DND-41 (cell line): ENCODE results near the gene TNFSF9.
A peak's percentile ranks its signal among the peaks of the same experiment; 100 is the strongest.

Experiments
- ATAC-seq: fragments of 200-7000 bp; cut with Tn5 transposase; 3 replicates; pipeline ENCODE4 v1.9.1; 2021; ENCODE audit warnings: low read depth; ENCODE audit not compliant: insufficient read depth
- DNase-seq: peaks from one replicate; pipeline ENCODE4 v3.0.0-alpha.2; 2020
- H2AFZ ChIP-seq: 2 replicates; pipeline ENCODE4 v1.6.0; 2012; ENCODE audit warnings: low read depth, low read length
- H3K27ac ChIP-seq: 2 replicates; pipeline ENCODE4 v1.5.1; 2012; ENCODE audit warnings: low read length, inconsistent platforms
- H3K27me3 ChIP-seq: fragments of 200-600 bp; sonication (generic); 2 replicates; pipeline ENCODE4 v1.6.0; 2012; ENCODE audit warnings: low read length, mild to moderate bottlenecking, inconsistent platforms; ENCODE audit not compliant: insufficient read depth, poor library complexity
- H3K36me3 ChIP-seq: 2 replicates; pipeline ENCODE4 v1.5.1; 2012; ENCODE audit warnings: low read length, inconsistent platforms; ENCODE audit not compliant: insufficient read depth
- H3K4me1 ChIP-seq: 2 replicates; pipeline ENCODE4 v1.5.1; 2012; ENCODE audit warnings: mild to moderate bottlenecking, low read length; ENCODE audit not compliant: insufficient read depth
- H3K4me2 ChIP-seq: 2 replicates; pipeline ENCODE4 v1.6.0; 2012; ENCODE audit warnings: mild to moderate bottlenecking, moderate library complexity, low read length, inconsistent platforms; ENCODE audit not compliant: insufficient read depth
- H3K4me3 ChIP-seq, 2 experiments: fragments of 200-600 bp in 1 of 2; shearing (Covaris generic) in 1 of 2; 2 replicates each; pipeline ENCODE4 v1.5.1; 2012 to 2016; ENCODE audit warnings: inconsistent platforms in 2 of 2, low read length in 2 of 2, mild to moderate bottlenecking in 2 of 2, low read depth in 1 of 2, moderate library complexity in 1 of 2
- H3K79me2 ChIP-seq: 2 replicates; pipeline ENCODE4 v1.6.0; 2012; ENCODE audit warnings: low read length, inconsistent platforms; ENCODE audit not compliant: insufficient read depth
- H3K9ac ChIP-seq: 2 replicates; pipeline ENCODE4 v1.6.0; 2012; ENCODE audit warnings: low read depth, mild to moderate bottlenecking, inconsistent platforms, low read length, moderate library complexity
- H3K9me3 ChIP-seq: 2 replicates; pipeline ENCODE4 v1.5.1; 2012; ENCODE audit warnings: low read length, moderate library complexity, mild to moderate bottlenecking, inconsistent platforms; ENCODE audit not compliant: insufficient read depth, severe bottlenecking
- H4K20me1 ChIP-seq: 2 replicates; pipeline ENCODE4 v1.6.0; 2012; ENCODE audit warnings: low read length; ENCODE audit not compliant: insufficient read depth
- CTCF ChIP-seq: IDR thresholded peaks from 2 replicates; pipeline ENCODE4 v1.5.1; 2012; ENCODE audit warnings: borderline replicate concordance, low read length, moderate library complexity, mild to moderate bottlenecking; ENCODE audit not compliant: poor library complexity, severe bottlenecking; ENCODE audit errors: extremely low read depth
- EZH2 ChIP-seq: IDR thresholded peaks from 3 replicates; pipeline ENCODE4 v1.6.1; 2012; ENCODE audit warnings: borderline replicate concordance, low read depth, mild to moderate bottlenecking, moderate library complexity, low read length, inconsistent platforms; ENCODE audit not compliant: severe bottlenecking

TNFSF9 gene

GRCh38 chr19:6530386-6531162 lies at the start of gene TNFSF9:
TNFSF9 (plus strand) TSS chr19:6531026; CDS start chr19:6531037, 11 bp downstream.
- H3K79me2 ChIP-seq, result peaks cover 19% of the 10 kb centered on the region
- H3K36me3 ChIP-seq, result peaks cover 11% of the 10 kb centered on the region
- peak within 1 kb of the TSS; percentile 99 for H3K4me2 ChIP-seq
- peak within 1 kb of the TSS; percentile 74 for H3K27ac ChIP-seq
- DNase-seq (peak; percentile 86), ATAC-seq (peak; percentile 77)
- no peaks in the 10 kb centered on the region for H4K20me1 ChIP-seq
- H3K4me3 ChIP-seq, result peak within 1 kb of the TSS; percentile 44 to 66
- peak within 1 kb of the TSS; percentile 94 for H2AFZ ChIP-seq
- peak within 1 kb of the TSS; percentile 82 for H3K9ac ChIP-seq
- H3K27me3 ChIP-seq, result no peaks in the 10 kb centered on the region
- H3K4me1 ChIP-seq, result peaks cover 33% of the 10 kb centered on the region
- no peak for TF ChIP-seq EZH2
- no peak for TF ChIP-seq CTCF
- no peaks in the 10 kb centered on the region for H3K9me3 ChIP-seq

DNA sequence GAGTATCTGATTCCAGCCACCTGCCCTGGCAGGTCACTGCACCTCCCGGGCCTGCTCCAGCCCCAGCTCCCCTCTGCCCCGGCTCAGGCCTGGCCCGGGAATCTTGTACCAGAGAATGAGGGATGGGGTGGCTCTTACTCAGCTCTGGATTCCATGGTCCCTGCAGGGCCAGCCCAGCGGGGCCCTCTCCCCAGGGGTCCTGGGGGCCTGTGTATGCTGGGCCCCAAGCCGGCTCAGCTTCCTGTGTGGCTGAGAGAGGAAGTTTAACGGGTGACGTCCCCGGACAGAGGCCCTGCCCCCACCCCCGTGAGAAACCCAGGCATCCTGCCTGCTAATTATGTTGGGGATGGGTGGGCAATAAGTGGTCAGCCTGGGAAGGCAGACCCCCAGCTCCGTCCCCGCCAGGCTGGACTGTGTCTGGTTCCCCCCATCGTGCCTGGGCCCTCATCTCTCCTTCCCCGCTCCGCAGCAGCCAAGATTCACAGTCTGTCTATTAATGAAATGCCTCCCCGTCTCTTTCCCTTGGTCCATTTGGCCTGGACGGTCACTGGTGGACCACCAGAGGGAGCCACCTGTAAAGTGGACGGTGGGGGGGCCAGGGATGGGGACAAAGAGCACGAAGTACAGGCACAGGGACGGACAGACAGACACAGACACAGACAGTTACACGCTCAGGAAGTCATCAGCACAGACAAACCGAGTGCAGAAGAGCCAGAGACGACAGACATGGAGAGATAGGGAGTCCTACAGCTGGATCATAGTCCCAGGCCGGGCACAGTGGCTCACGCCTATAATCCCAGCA lies 49.1 kb upstream of the TNFSF9 start, which contains the start of gene DENND1C:
TSS of gene DENND1C (minus strand) at position 247 of the 802 bp plus-strand sequence. CDS start at position 155, 92 bp downstream.
- no peaks in the 10 kb centered on the region for H3K27me3 ChIP-seq
- H3K9me3 ChIP-seq, result no peaks in the 10 kb centered on the region
- peak within 1 kb of the TSS; percentile 75 for H2AFZ ChIP-seq
- H4K20me1 ChIP-seq, result no peaks in the 10 kb centered on the region
- DNase-seq (peak; percentile 87), ATAC-seq (peak; percentile 92)
- peaks cover 20% of the 10 kb centered on the region for H3K79me2 ChIP-seq
- peak within 1 kb of the TSS; percentile 88 for H3K4me2 ChIP-seq
- peak within 1 kb of the TSS; percentile 79 for H3K9ac ChIP-seq
- TF ChIP-seq CTCF, result peak; percentile 38
- TF ChIP-seq EZH2, result no peak
- peak within 1 kb of the TSS; percentile 53 to 77; a peak in 3 of 4 replicates for H3K4me3 ChIP-seq
- peaks cover 28% of the 10 kb centered on the region for H3K4me1 ChIP-seq
- H3K36me3 ChIP-seq, result peaks cover 16% of the 10 kb centered on the region
- H3K27ac ChIP-seq, result peak within 1 kb of the TSS; percentile 92

- Histone ChIP-seq H3K27ac (peak overlapping the region; percentile 92), H3K4me1 (peaks cover 28% of the 10 kb centered on the region), H3K4me3 (peak overlapping the region in 1 of 2 experiments; percentile 77; a peak in 1 of 4 replicates), H3K9ac (peak overlapping the region; percentile 79), H4K20me1 (no peaks in the 10 kb centered on the region), H2AFZ (peak overlapping the region; percentile 75), H3K9me3 (no peaks in the 10 kb centered on the region), H3K27me3 (no peaks in the 10 kb centered on the region), H3K36me3 (peaks cover 10% of the 10 kb centered on the region), H3K79me2 (peaks cover 20% of the 10 kb centered on the region), H3K4me2 (peak overlapping the region; percentile 88)
- DNase-seq (no peak), ATAC-seq (no peak)
- TF ChIP-seq CTCF (no peak), EZH2 (no peak)
Observed at GRCh38 chr19:6482343-6482686, 48.5 kb upstream of the TNFSF9 start.
